IMR-90 (cell line): ENCODE data around the gene AGXT2. TPM values are rescaled to one million over a fixed set of nuclear protein-coding genes. Genes with fewer than 3 reads are reported as not detected.

Source experiments
- ATAC-seq: fragments of 200-7000 bp; cut with Tn5 transposase; 2 replicates; pipeline ENCODE4 v1.9.1; 2020; ENCODE audit warnings: low read depth, mild to moderate bottlenecking, moderate library complexity
- BruUV-seq: library from RNA; stranded (reverse); fragments of 400-500 nt; replicated peaks from 2 replicates; lab custom pipeline; 2021; lab: Mats Ljungman, UMichigan
- CTCF ChIA-PET: fragments of 300-600 bp; formaldehyde crosslinking; extraction: SDS; loops from one replicate; lab custom pipeline; 2021; ENCODE audit warnings: antibody characterized with exemption; lab: Yijun Ruan, JAX
- POLR2A ChIA-PET: fragments of 300-600 bp; sonication (Branson Sonifier 250); formaldehyde crosslinking; loops from one replicate; lab custom pipeline; 2022; ENCODE audit warnings: antibody characterized with exemption; ENCODE audit not compliant: unreplicated experiment; lab: Charles Lee
- DNase-seq: peaks from one replicate; pipeline ENCODE4 v3.0.0; 2013
- H2AFZ ChIP-seq: replicated peaks from 2 replicates; pipeline ENCODE3; 2013; ENCODE audit warnings: low read length, mild to moderate bottlenecking; ENCODE audit not compliant: poor library complexity
- H2AK5ac ChIP-seq: 2 replicates; pipeline ENCODE4 v1.6.1; 2013; ENCODE audit warnings: low read depth, low read length, inconsistent platforms
- H2AK9ac ChIP-seq: replicated peaks from 2 replicates; pipeline ENCODE3; 2013; ENCODE audit warnings: mild to moderate bottlenecking, low read depth, low read length, moderate library complexity; ENCODE audit not compliant: poor library complexity
- H2BK120ac ChIP-seq: 2 replicates; pipeline ENCODE4 v1.6.1; 2013; ENCODE audit warnings: low read depth, low read length, inconsistent platforms
- H2BK15ac ChIP-seq: 3 replicates; pipeline ENCODE4 v1.6.1; 2013; ENCODE audit warnings: low read depth, low read length, inconsistent platforms
- H2BK20ac ChIP-seq: 2 replicates; pipeline ENCODE4 v1.6.1; 2013; ENCODE audit warnings: low read depth, mild to moderate bottlenecking, inconsistent platforms, low read length, moderate library complexity
- H2BK5ac ChIP-seq: 2 replicates; pipeline ENCODE4 v1.6.1; 2013; ENCODE audit warnings: mild to moderate bottlenecking, low read depth, low read length, inconsistent platforms; ENCODE audit not compliant: poor library complexity, severe bottlenecking
- H3K14ac ChIP-seq: replicated peaks from 2 replicates; pipeline ENCODE4 v1.6.1; 2013; ENCODE audit warnings: low read depth, low read length, inconsistent platforms
- H3K18ac ChIP-seq: 2 replicates; pipeline ENCODE4 v1.6.1; 2013; ENCODE audit warnings: low read depth, low read length, control low read depth
- H3K23ac ChIP-seq: 2 replicates; pipeline ENCODE4 v1.6.1; 2013; ENCODE audit warnings: low read depth, low read length, inconsistent platforms
- H3K27ac ChIP-seq: 2 replicates; pipeline ENCODE4 v1.5.1; 2013; ENCODE audit warnings: mild to moderate bottlenecking, control low read depth, low read length; ENCODE audit not compliant: insufficient read depth
- H3K27me3 ChIP-seq: 2 replicates; pipeline ENCODE4 v1.6.1; 2013; ENCODE audit warnings: low read length; ENCODE audit not compliant: control insufficient read depth, insufficient read depth
- H3K36me3 ChIP-seq: 2 replicates; pipeline ENCODE4 v1.6.1; 2013; ENCODE audit warnings: low read length, mixed read lengths; ENCODE audit not compliant: control insufficient read depth, insufficient read depth
- H3K4ac ChIP-seq: 2 replicates; pipeline ENCODE4 v1.6.1; 2013; ENCODE audit warnings: low read depth, low read length, inconsistent platforms
- H3K4me1 ChIP-seq: 2 replicates; pipeline ENCODE4 v1.6.1; 2013; ENCODE audit warnings: low read length, mixed read lengths; ENCODE audit not compliant: control insufficient read depth, insufficient read depth
- H3K4me2 ChIP-seq: 2 replicates; pipeline ENCODE4 v1.6.1; 2013; ENCODE audit warnings: low read depth, mild to moderate bottlenecking, control low read depth, low read length, moderate library complexity
- H3K4me3 ChIP-seq: 2 replicates; pipeline ENCODE4 v1.5.1; 2013; ENCODE audit warnings: low read depth, mild to moderate bottlenecking, control low read depth, low read length, moderate library complexity; ENCODE audit not compliant: insufficient read depth
- H3K56ac ChIP-seq: 2 replicates; pipeline ENCODE4 v1.6.1; 2013; ENCODE audit warnings: low read length, inconsistent platforms; ENCODE audit not compliant: insufficient read depth; ENCODE audit errors: extremely low read depth
- H3K79me1 ChIP-seq, 2 experiments: 2 replicates each; pipeline ENCODE4 v1.6.1; 2013; ENCODE audit warnings: low read length in 2 of 2, inconsistent platforms in 1 of 2, low read depth in 1 of 2
- H3K9ac ChIP-seq: 2 replicates; pipeline ENCODE4 v1.6.1; 2013; ENCODE audit warnings: low read depth, low read length, control low read depth
- H3K9me1 ChIP-seq: 2 replicates; pipeline ENCODE4 v1.6.1; 2013; ENCODE audit warnings: low read length, inconsistent platforms; ENCODE audit not compliant: insufficient read depth
- H3K9me3 ChIP-seq: 2 replicates; pipeline ENCODE4 v1.6.1; 2013; ENCODE audit warnings: low read length; ENCODE audit not compliant: control insufficient read depth, insufficient read depth
- H4K20me1 ChIP-seq: 2 replicates; pipeline ENCODE4 v1.6.1; 2013; ENCODE audit warnings: low read length, inconsistent platforms; ENCODE audit not compliant: insufficient read depth
- H4K5ac ChIP-seq: 2 replicates; pipeline ENCODE4 v1.6.1; 2013; ENCODE audit warnings: mild to moderate bottlenecking, low read depth, low read length, control low read depth
- H4K8ac ChIP-seq, 2 experiments: 2 replicates each; pipeline ENCODE4 v1.6.1; 2013; ENCODE audit warnings: low read depth in 2 of 2, low read length in 2 of 2, control low read depth in 1 of 2, inconsistent platforms in 1 of 2
- H4K91ac ChIP-seq: 2 replicates; pipeline ENCODE4 v1.6.1; 2013; ENCODE audit warnings: low read depth, low read length, inconsistent platforms; ENCODE audit not compliant: insufficient read depth
- CEBPB ChIP-seq: IDR thresholded peaks from 2 replicates; pipeline ENCODE4 v1.6.1; 2012; ENCODE audit warnings: low read depth, low read length, improper control_type of control experiment
- FOS ChIP-seq: fragments of 150-350 bp; IDR thresholded peaks from 2 replicates; pipeline ENCODE4 v1.6.1; 2016; ENCODE audit warnings: low read depth, low read length
- MAFK ChIP-seq: IDR thresholded peaks from 2 replicates; pipeline ENCODE4 v1.6.1; 2012; ENCODE audit warnings: low read depth, low read length, improper control_type of control experiment
- MAZ ChIP-seq: IDR thresholded peaks from 2 replicates; pipeline ENCODE4 v1.6.1; 2012; ENCODE audit warnings: low read depth, mild to moderate bottlenecking, low read length, improper control_type of control experiment, moderate library complexity, borderline replicate concordance
- MXI1 ChIP-seq: IDR thresholded peaks from 2 replicates; pipeline ENCODE4 v1.6.1; 2012; ENCODE audit warnings: low read depth, mild to moderate bottlenecking, low read length, moderate library complexity, borderline replicate concordance
- POLR2A ChIP-seq: IDR thresholded peaks from 2 replicates; pipeline ENCODE4 v1.6.1; 2012; ENCODE audit warnings: mild to moderate bottlenecking, low read depth, low read length
- RAD21 ChIP-seq: IDR thresholded peaks from 2 replicates; pipeline ENCODE4 v1.6.1; 2012; ENCODE audit warnings: low read length, improper control_type of control experiment
- RFX5 ChIP-seq: IDR thresholded peaks from 2 replicates; pipeline ENCODE4 v1.8.0; 2012; ENCODE audit warnings: low read depth, mild to moderate bottlenecking, low read length, moderate library complexity
- WGBS, 2 experiments: methylation state at CpG; one replicate each; pipeline versions ENCODE4 v1.1.5 to v1.1.7; 2013; ENCODE audit warnings: missing lambda C conversion rate in 2 of 2; ENCODE audit not compliant: insufficient read length in 1 of 2; ENCODE audit errors: extremely low coverage in 2 of 2; 5-methylcytosine and 5-hydroxymethylcytosine counted together
- dilution Hi-C: fragments of 300-500 bp; cut with HindIII; formaldehyde crosslinking; loops from one replicate; pipeline ENCODE4 v1.14.3; 2018; ENCODE audit warnings: low sequenced_read_pairs; ENCODE audit not compliant: unreplicated experiment
- in situ Hi-C: fragments of 300-500 bp; cut with MboI; formaldehyde crosslinking; loops from 3 replicates; pipeline ENCODE4 v1.14.3; 2019; ENCODE audit warnings: low sequenced_read_pairs, inconsistent platforms, mixed read lengths
- intact Hi-C: fragments of 100-400 bp; cut with micrococcal nuclease; formaldehyde crosslinking; loops from 2 replicates; pipeline ENCODE4 v1.10.0; 2022
- polyA plus RNA-seq, 3 experiments: library from polyadenylated mRNA; depleted of rRNA; stranded (reverse); fragments of >200 nt; gene quantifications; 2 replicates each; pipeline ENCODE4 v1.2.3, GENCODE V29; 2012; ENCODE audit warnings: low replicate concordance in 1 of 3
- total RNA-seq: library from RNA; depleted of rRNA; stranded (reverse); fragments of >200 nt; gene quantifications from 2 replicates; pipeline ENCODE4 v1.2.3, GENCODE V29; 2012
- TF ChIP-seq, protein P1 (sequence below): fragments of 150-350 bp; IDR thresholded peaks from 2 replicates; pipeline ENCODE4 v1.6.1; 2017; ENCODE audit warnings: mild to moderate bottlenecking, antibody characterized with exemption, low read length, low read depth
- TF ChIP-seq, protein P2 (sequence below): conservative IDR thresholded peaks from 2 replicates; pipeline ENCODE4 v1.5.1; 2012; ENCODE audit warnings: mild to moderate bottlenecking, low read depth, low read length, improper control_type of control experiment
- TF ChIP-seq, protein P3 (sequence below): fragments of 150-350 bp; IDR thresholded peaks from 2 replicates; pipeline ENCODE4 v1.6.1; 2016; ENCODE audit warnings: low read depth, mild to moderate bottlenecking, low read length, moderate library complexity, borderline replicate concordance

Gene AGXT2
- total and polyA plus RNA-seq, 2 of the 4 experiments (the other 2 are of a cell fraction), result not detected

DNA sequence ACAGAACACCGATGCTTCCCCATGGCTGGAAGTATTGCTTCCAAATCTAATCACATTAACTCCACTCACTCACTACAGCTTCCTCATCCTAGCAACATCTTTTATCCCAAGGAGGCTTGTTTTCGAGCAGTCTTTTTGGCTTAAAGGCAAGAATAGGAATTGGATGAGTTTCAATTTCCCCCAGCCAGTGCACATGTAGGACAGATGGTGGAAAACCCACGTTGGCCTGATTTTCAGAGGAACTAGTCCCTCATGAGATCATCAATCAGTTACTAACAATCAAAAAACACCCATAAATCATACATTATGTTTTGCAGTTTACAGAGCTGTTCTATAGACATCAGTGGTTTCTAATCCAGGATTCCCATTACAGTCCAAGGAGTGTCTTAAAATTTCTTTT, 48.5 kb upstream of the AGXT2 start:
- DNase-seq (no peak), ATAC-seq (no peak)
- no peak overlapping the region for H2AK9ac ChIP-seq
- no peaks in the 10 kb centered on the region for H3K79me1 ChIP-seq
- no peak overlapping the region for H2BK5ac ChIP-seq
- no peak overlapping the region for H4K5ac ChIP-seq
- H2BK20ac ChIP-seq, result no peak overlapping the region
- ChIA-PET POLR2A (no interaction called here), CTCF (no interaction called here)
- no peak overlapping the region for H3K4ac ChIP-seq
- TF ChIP-seq MAFK (no peak), FOS (no peak), RAD21 (no peak), CEBPB (no peak), RFX5 (no peak), POLR2A (no peak), MXI1 (no peak), MAZ (no peak)
- TF ChIP-seq, protein P1, sequence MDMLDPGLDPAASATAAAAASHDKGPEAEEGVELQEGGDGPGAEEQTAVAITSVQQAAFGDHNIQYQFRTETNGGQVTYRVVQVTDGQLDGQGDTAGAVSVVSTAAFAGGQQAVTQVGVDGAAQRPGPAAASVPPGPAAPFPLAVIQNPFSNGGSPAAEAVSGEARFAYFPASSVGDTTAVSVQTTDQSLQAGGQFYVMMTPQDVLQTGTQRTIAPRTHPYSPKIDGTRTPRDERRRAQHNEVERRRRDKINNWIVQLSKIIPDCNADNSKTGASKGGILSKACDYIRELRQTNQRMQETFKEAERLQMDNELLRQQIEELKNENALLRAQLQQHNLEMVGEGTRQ, result no peak
- TF ChIP-seq, protein P2, sequence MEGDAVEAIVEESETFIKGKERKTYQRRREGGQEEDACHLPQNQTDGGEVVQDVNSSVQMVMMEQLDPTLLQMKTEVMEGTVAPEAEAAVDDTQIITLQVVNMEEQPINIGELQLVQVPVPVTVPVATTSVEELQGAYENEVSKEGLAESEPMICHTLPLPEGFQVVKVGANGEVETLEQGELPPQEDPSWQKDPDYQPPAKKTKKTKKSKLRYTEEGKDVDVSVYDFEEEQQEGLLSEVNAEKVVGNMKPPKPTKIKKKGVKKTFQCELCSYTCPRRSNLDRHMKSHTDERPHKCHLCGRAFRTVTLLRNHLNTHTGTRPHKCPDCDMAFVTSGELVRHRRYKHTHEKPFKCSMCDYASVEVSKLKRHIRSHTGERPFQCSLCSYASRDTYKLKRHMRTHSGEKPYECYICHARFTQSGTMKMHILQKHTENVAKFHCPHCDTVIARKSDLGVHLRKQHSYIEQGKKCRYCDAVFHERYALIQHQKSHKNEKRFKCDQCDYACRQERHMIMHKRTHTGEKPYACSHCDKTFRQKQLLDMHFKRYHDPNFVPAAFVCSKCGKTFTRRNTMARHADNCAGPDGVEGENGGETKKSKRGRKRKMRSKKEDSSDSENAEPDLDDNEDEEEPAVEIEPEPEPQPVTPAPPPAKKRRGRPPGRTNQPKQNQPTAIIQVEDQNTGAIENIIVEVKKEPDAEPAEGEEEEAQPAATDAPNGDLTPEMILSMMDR, result no peak
- TF ChIP-seq, protein P3, sequence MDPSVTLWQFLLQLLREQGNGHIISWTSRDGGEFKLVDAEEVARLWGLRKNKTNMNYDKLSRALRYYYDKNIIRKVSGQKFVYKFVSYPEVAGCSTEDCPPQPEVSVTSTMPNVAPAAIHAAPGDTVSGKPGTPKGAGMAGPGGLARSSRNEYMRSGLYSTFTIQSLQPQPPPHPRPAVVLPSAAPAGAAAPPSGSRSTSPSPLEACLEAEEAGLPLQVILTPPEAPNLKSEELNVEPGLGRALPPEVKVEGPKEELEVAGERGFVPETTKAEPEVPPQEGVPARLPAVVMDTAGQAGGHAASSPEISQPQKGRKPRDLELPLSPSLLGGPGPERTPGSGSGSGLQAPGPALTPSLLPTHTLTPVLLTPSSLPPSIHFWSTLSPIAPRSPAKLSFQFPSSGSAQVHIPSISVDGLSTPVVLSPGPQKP, result no peak
- no peak overlapping the region for H3K4me2 ChIP-seq
- no peak overlapping the region for H3K23ac ChIP-seq
- no peaks in the 10 kb centered on the region for H3K9me3 ChIP-seq
- no peaks in the 10 kb centered on the region; the same call in 1 of the 2 replicates for H3K9me1 ChIP-seq
- no peak overlapping the region for H2AFZ ChIP-seq
- no peak overlapping the region for H3K56ac ChIP-seq
- H3K36me3 ChIP-seq, result no peaks in the 10 kb centered on the region
- no peak overlapping the region for H2AK5ac ChIP-seq
- H3K4me1 ChIP-seq, result no peaks in the 10 kb centered on the region
- H2BK120ac ChIP-seq, result no peak overlapping the region
- no peak overlapping the region for H4K91ac ChIP-seq
- H3K4me3 ChIP-seq, result no peak overlapping the region
- WGBS, 2 experiments, result no CpG with 5 or more reads among the region's 3 CpGs
- H2BK15ac ChIP-seq, result no peak overlapping the region
- intact Hi-C loops, result no loop called here
- H3K9ac ChIP-seq, result no peak overlapping the region
- no peak overlapping the region for H3K18ac ChIP-seq
- no peaks in the 10 kb centered on the region for H4K20me1 ChIP-seq
- H3K27ac ChIP-seq, result no peak overlapping the region
- no TSS peak for BruUV-seq
- dilution Hi-C loops, result no loop called here
- in situ Hi-C loops, result loop anchor here (25.0 kb wide), 1 partner anchor 516 kb away; the partner anchor contains the start of gene SPEF2
- H4K8ac ChIP-seq, result no peak overlapping the region
- peaks cover 8% of the 10 kb centered on the region for H3K27me3 ChIP-seq
- no peak overlapping the region for H3K14ac ChIP-seq
